ENCODE results near the gene CORO2B. TPM values are rescaled to one million over a fixed set of nuclear protein-coding genes. Genes with fewer than 3 reads are reported as not detected.

CORO2B gene
- total RNA-seq, 2 experiments from 2014 or later = 0.09 to 0.11 TPM

- no peaks in the 10 kb centered on the region for H3K9me3 Mint-ChIP-seq (ENCODE audit: low read depth)
- H3K27me3 Mint-ChIP-seq = no peaks in the 10 kb centered on the region
- DNase-seq = no peak
- ChIA-PET POLR2A (no interaction called here), CTCF (no interaction called here)
- no peaks in the 10 kb centered on the region for H3K36me3 Mint-ChIP-seq (ENCODE audit: low read depth)
- H3K4me3 Mint-ChIP-seq = no peak overlapping the region
- no peak overlapping the region for H3K27ac Mint-ChIP-seq
- H3K4me1 Mint-ChIP-seq = no peaks in the 10 kb centered on the region
- intact Hi-C loops (cut with DNase I, micrococcal nuclease) = no loop called here
- no peak for ATAC-seq
These were observed 56.3 kb downstream of the CORO2B start for GRCh38 chr15:68635141-68635540.

DNA sequence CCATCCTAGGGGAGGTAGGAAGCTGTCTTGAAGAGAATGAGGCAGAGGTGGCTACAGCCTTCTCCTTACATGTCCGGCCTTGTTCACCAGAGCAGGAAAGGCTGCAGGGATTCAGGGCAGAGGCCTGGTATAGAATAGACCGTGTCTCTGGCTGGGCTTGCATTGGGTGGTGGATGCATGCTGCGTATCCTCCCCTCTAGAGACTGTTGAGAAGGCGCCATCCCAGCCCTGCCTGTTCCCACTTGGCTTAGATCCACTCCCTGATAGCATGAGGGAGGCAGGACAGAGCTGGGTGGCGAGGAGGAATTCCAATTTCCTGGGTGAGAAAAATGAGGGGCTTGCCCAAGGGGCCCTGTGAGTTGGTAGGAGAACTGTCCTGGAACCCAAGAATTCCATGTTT, 57.5 kb downstream of the CORO2B start:
- no peak overlapping the region for H3K27ac Mint-ChIP-seq
- no peak overlapping the region for H3K4me3 Mint-ChIP-seq
- DNase-seq = no peak
- intact Hi-C loops (cut with DNase I, micrococcal nuclease) = no loop called here
- POLR2A ChIA-PET = no interaction called here
- H3K4me1 Mint-ChIP-seq = no peaks in the 10 kb centered on the region
- no peaks in the 10 kb centered on the region for H3K27me3 Mint-ChIP-seq
- H3K36me3 Mint-ChIP-seq (ENCODE audit: low read depth) = no peaks in the 10 kb centered on the region
- ATAC-seq = no peak
- CTCF ChIA-PET = no interaction called here
- H3K9me3 Mint-ChIP-seq (ENCODE audit: low read depth) = no peaks in the 10 kb centered on the region

GRCh38 chr15:68637767-68638404, 59.1 kb downstream of the CORO2B start:
- CTCF ChIA-PET = interaction anchor here (0.5 to 1.6 kb wide), 4 partner anchors 36 to 420 kb away, joined by 3 to 9 read pairs (median 4); no protein-coding TSS in a partner anchor
- Mint-ChIP-seq H3K9me3 (ENCODE audit: low read depth) (no peaks in the 10 kb centered on the region), H3K36me3 (ENCODE audit: low read depth) (no peaks in the 10 kb centered on the region), H3K4me3 (no peak overlapping the region), H3K27ac (no peak overlapping the region), H3K27me3 (no peaks in the 10 kb centered on the region), H3K4me1 (no peaks in the 10 kb centered on the region)
- no peak for ATAC-seq
- no peak for DNase-seq
- POLR2A ChIA-PET = no interaction called here
- intact Hi-C loops (cut with DNase I, micrococcal nuclease) = no loop called here

DNA sequence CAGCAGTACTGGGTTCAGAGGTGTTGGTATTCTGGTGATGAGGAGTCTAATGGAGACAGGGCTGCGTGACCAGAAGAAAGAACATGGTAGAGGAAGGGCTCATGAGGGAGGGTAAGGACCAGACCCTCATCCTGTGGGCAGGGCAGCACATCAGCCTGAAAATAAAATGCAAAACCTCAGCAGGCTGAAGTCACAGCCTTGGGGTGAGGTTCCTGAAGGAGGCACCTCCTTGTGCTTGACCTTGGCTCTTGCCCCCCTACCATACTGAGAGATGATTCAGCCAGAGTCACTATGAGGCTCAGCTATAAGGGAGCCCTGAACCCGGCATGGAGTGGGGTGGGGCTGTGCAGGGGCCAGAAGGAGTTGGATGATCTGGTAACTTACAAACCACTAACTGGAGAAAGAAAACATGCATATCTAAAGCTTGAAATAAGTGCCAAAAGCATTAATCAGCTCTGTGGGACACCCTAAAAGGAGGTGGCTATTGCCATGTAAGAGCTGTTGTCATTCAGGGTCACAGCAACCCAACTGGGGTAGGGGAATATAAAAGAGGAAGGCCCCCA, 60.2 kb downstream of the CORO2B start:
- ChIA-PET CTCF (interaction anchor here (0.6 to 1.1 kb wide), 2 partner anchors 25 to 35 kb away, joined by 3 to 4 read pairs; no protein-coding TSS in a partner anchor), POLR2A (no interaction called here)
- Mint-ChIP-seq H3K9me3 (ENCODE audit: low read depth) (no peaks in the 10 kb centered on the region), H3K36me3 (ENCODE audit: low read depth) (no peaks in the 10 kb centered on the region), H3K27ac (no peak overlapping the region), H3K27me3 (no peaks in the 10 kb centered on the region), H3K4me3 (no peak overlapping the region), H3K4me1 (no peaks in the 10 kb centered on the region)
- intact Hi-C loops (cut with DNase I, micrococcal nuclease) = no loop called here
- no peak for ATAC-seq
- DNase-seq = no peak

DNA sequence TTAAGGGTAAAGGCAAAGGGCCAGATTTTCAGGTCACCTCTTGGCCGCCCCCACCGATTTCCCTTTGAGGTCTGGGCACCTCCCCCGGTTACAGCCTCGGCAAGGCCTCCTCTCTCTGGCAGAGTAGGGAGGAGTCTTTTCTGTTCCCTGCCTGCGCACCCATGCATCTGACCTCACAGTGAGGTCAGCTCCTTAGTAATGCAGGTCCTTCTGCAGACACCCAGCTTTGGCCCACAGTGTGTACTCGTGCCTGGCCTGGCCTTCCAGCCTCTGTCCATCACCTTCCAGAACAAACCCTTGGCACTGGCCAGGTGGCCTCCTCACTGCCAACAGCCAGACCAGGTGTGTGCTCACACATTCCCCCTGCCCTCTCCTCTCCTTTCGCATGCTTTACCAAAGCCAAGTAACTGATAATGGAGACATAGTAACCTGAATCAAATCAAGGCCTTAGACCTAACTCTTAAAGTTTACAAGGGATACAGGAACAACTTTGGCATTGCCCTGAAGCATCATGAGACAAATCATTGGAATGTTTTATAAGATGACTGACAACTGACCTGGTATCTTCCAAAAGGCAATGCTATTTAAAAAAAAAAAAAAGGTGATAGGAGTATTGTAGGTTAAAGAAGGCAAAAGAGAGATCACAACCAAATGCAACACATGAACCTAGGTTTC, 61.3 kb downstream of the CORO2B start:
- ATAC-seq (no peak), DNase-seq (no peak)
- intact Hi-C loops (cut with DNase I, micrococcal nuclease) = no loop called here
- ChIA-PET POLR2A (no interaction called here), CTCF (interaction anchor here (1.1 kb wide), 1 partner anchor 34 kb away, joined by 4 read pairs; no protein-coding TSS in a partner anchor)
- H3K4me3 Mint-ChIP-seq = no peak overlapping the region
- H3K9me3 Mint-ChIP-seq (ENCODE audit: low read depth) = no peaks in the 10 kb centered on the region
- no peak overlapping the region for H3K27ac Mint-ChIP-seq
- no peaks in the 10 kb centered on the region for H3K27me3 Mint-ChIP-seq
- no peaks in the 10 kb centered on the region for H3K4me1 Mint-ChIP-seq
- H3K36me3 Mint-ChIP-seq (ENCODE audit: low read depth) = no peaks in the 10 kb centered on the region

DNA sequence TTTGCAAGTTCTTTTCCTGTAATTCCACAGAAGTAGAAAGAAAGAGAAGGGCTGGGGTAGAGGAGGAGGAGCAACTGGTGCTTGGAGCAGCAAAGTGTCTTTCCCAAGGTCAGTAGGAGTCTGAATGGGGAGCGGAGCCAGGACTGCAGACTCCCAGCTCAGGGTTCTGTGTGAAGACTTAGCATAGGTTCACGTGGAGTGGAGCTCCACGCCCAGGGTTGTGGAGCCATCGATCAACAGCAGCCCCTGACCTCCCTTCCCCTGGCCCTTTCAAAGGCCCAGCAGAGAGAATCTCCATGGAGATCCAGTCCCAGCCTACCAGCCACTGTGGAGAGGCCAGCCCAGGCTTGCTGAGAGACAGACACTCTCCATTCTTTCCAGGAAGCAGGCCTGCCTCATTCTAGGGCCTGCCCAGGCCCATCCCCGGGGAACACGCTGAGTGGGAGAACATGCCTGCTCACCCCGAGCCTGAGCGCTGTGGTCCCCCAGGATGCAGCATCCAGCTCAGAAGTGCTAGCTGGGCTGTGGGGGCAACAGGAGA, 62.1 kb downstream of the CORO2B start:
- intact Hi-C loops (cut with DNase I, micrococcal nuclease) = no loop called here
- DNase-seq (no peak), ATAC-seq (no peak)
- H3K27me3 Mint-ChIP-seq = peaks cover 2% of the 10 kb centered on the region
- H3K9me3 Mint-ChIP-seq (ENCODE audit: low read depth) = no peaks in the 10 kb centered on the region
- no peaks in the 10 kb centered on the region for H3K4me1 Mint-ChIP-seq
- no peaks in the 10 kb centered on the region for H3K36me3 Mint-ChIP-seq (ENCODE audit: low read depth)
- POLR2A ChIA-PET = no interaction called here
- no peak overlapping the region for H3K27ac Mint-ChIP-seq
- CTCF ChIA-PET = interaction anchor here (0.7 kb wide), 1 partner anchor 229 kb away, joined by 3 read pairs; no protein-coding TSS in a partner anchor
- H3K4me3 Mint-ChIP-seq = no peak overlapping the region

GRCh38 chr15:68641376-68641775, 62.6 kb downstream of the CORO2B start:
- Mint-ChIP-seq H3K27me3 (peaks cover 2% of the 10 kb centered on the region), H3K4me1 (no peaks in the 10 kb centered on the region), H3K9me3 (ENCODE audit: low read depth) (no peaks in the 10 kb centered on the region), H3K4me3 (no peak overlapping the region), H3K27ac (no peak overlapping the region), H3K36me3 (ENCODE audit: low read depth) (no peaks in the 10 kb centered on the region)
- DNase-seq = no peak
- no peak for ATAC-seq
- intact Hi-C loops (cut with DNase I, micrococcal nuclease) = no loop called here
- ChIA-PET POLR2A (no interaction called here), CTCF (interaction anchor here (0.7 kb wide), 1 partner anchor 229 kb away, joined by 3 read pairs; no protein-coding TSS in a partner anchor)

GRCh38 chr15:68642491-68642845, 63.7 kb downstream of the CORO2B start:
- H3K9me3 Mint-ChIP-seq (ENCODE audit: low read depth) = no peaks in the 10 kb centered on the region
- no peak overlapping the region for H3K4me3 Mint-ChIP-seq
- ChIA-PET CTCF (no interaction called here), POLR2A (no interaction called here)
- no peak overlapping the region for H3K27ac Mint-ChIP-seq
- intact Hi-C loops (cut with DNase I, micrococcal nuclease) = no loop called here
- H3K27me3 Mint-ChIP-seq = peaks cover 2% of the 10 kb centered on the region
- DNase-seq = no peak
- ATAC-seq = no peak
- H3K36me3 Mint-ChIP-seq (ENCODE audit: low read depth) = no peaks in the 10 kb centered on the region
- H3K4me1 Mint-ChIP-seq = no peaks in the 10 kb centered on the region

- DNase-seq = no peak
- H3K4me1 Mint-ChIP-seq = no peaks in the 10 kb centered on the region
- no peak overlapping the region for H3K4me3 Mint-ChIP-seq
- intact Hi-C loops (cut with DNase I, micrococcal nuclease) = no loop called here
- no peaks in the 10 kb centered on the region for H3K9me3 Mint-ChIP-seq (ENCODE audit: low read depth)
- H3K36me3 Mint-ChIP-seq (ENCODE audit: low read depth) = no peaks in the 10 kb centered on the region
- H3K27me3 Mint-ChIP-seq = peaks cover 2% of the 10 kb centered on the region
- POLR2A ChIA-PET = no interaction called here
- no peak for ATAC-seq
- CTCF ChIA-PET = no interaction called here
- no peak overlapping the region for H3K27ac Mint-ChIP-seq
These were observed 64.5 kb downstream of the CORO2B start for GRCh38 chr15:68643216-68643830.

GRCh38 chr15:68644083-68644904, 65.5 kb downstream of the CORO2B start:
- intact Hi-C loops (cut with DNase I, micrococcal nuclease) = no loop called here
- no peaks in the 10 kb centered on the region for H3K36me3 Mint-ChIP-seq (ENCODE audit: low read depth)
- ChIA-PET CTCF (interaction anchor here (2.4 kb wide), 1 partner anchor 85 kb away, joined by 7 read pairs; no protein-coding TSS in a partner anchor), POLR2A (no interaction called here)
- no peak for DNase-seq
- peaks cover 2% of the 10 kb centered on the region for H3K27me3 Mint-ChIP-seq
- no peaks in the 10 kb centered on the region for H3K4me1 Mint-ChIP-seq
- H3K27ac Mint-ChIP-seq = no peak overlapping the region
- no peak overlapping the region for H3K4me3 Mint-ChIP-seq
- ATAC-seq = no peak
- H3K9me3 Mint-ChIP-seq (ENCODE audit: low read depth) = no peaks in the 10 kb centered on the region

- POLR2A ChIA-PET = no interaction called here
- H3K4me1 Mint-ChIP-seq = no peaks in the 10 kb centered on the region
- DNase-seq = no peak
- no peak for ATAC-seq
- intact Hi-C loops (cut with DNase I, micrococcal nuclease) = no loop called here
- H3K9me3 Mint-ChIP-seq (ENCODE audit: low read depth) = no peaks in the 10 kb centered on the region
- CTCF ChIA-PET = interaction anchor here (2.4 kb wide), 1 partner anchor 85 kb away, joined by 7 read pairs; no protein-coding TSS in a partner anchor
- H3K4me3 Mint-ChIP-seq = no peak overlapping the region
- no peak overlapping the region for H3K27ac Mint-ChIP-seq
- no peaks in the 10 kb centered on the region for H3K36me3 Mint-ChIP-seq (ENCODE audit: low read depth)
- H3K27me3 Mint-ChIP-seq = peaks cover 2% of the 10 kb centered on the region
These were observed 66.2 kb downstream of the CORO2B start for GRCh38 chr15:68644996-68645395.

All from activated CD4-positive, alpha-beta T cell treated with anti-CD3 and anti-CD28 coated beads for 36 hours (primary cell).